ENCODE measurements around the gene TTC39A. TPM values are rescaled to one million over a fixed set of nuclear protein-coding genes. Genes with fewer than 3 reads are reported as not detected.

Gene TTC39A
- total RNA-seq, 3 donors from 2014 or later (not counting 1 experiment from before 2014, with no cell fraction given): 0.38 TPM; not detected in 2

- no peaks in the 10 kb centered on the region for H3K9me3 Mint-ChIP-seq
- Histone ChIP-seq H3K27me3 (ENCODE audit: control insufficient read depth, insufficient read depth, low read length) (no peaks in the 10 kb centered on the region), H3K9me3 (ENCODE audit: control insufficient read depth, insufficient read depth, low read length) (no peaks in the 10 kb centered on the region), H3K4me3 (ENCODE audit: low read length) (no peak overlapping the region), H3K27ac (ENCODE audit: low read length) (no peak overlapping the region), H3K4me1 (ENCODE audit: control insufficient read depth, insufficient read depth, low read length) (no peaks in the 10 kb centered on the region), H3K36me3 (ENCODE audit: control insufficient read depth, insufficient read depth, low read length) (no peaks in the 10 kb centered on the region)
- no peak for TF ChIP-seq CTCF (IDR thresholded peaks at IDR 0.05)
- H3K4me3 Mint-ChIP-seq: no peak overlapping the region
- H3K4me1 Mint-ChIP-seq: no peaks in the 10 kb centered on the region
- intact Hi-C loops (cut with micrococcal nuclease): no loop called here
- H3K36me3 Mint-ChIP-seq: no peaks in the 10 kb centered on the region
- peaks cover 3 to 7% of the 10 kb centered on the region in 2 donors for H3K27me3 Mint-ChIP-seq (ENCODE audit: low read depth in 2 of 2)
- H3K27ac Mint-ChIP-seq: no peak overlapping the region
- WGBS (ENCODE audit: insufficient coverage): 90% methylated on average over 4 of the region's 4 CpGs
- DNase-seq: no peak
- no peak for ATAC-seq
Measured at GRCh38 chr1:51336711-51337110, 6.3 kb upstream of the TTC39A start.

- Mint-ChIP-seq H3K27ac (no peak overlapping the region), H3K27me3 (ENCODE audit: low read depth in 2 of 2) (peaks cover 7 to 11% of the 10 kb centered on the region in 2 donors), H3K9me3 (no peaks in the 10 kb centered on the region), H3K36me3 (no peaks in the 10 kb centered on the region), H3K4me1 (peaks cover 0 to 5% of the 10 kb centered on the region in 2 donors), H3K4me3 (no peak overlapping the region)
- Histone ChIP-seq H3K27ac (ENCODE audit: low read length) (no peak overlapping the region), H3K4me1 (ENCODE audit: control insufficient read depth, insufficient read depth, low read length) (peaks cover under 1% of the 10 kb centered on the region), H3K36me3 (ENCODE audit: control insufficient read depth, insufficient read depth, low read length) (no peaks in the 10 kb centered on the region), H3K9me3 (ENCODE audit: control insufficient read depth, insufficient read depth, low read length) (no peaks in the 10 kb centered on the region), H3K27me3 (ENCODE audit: control insufficient read depth, insufficient read depth, low read length) (peaks cover 5% of the 10 kb centered on the region), H3K4me3 (ENCODE audit: low read length) (no peak overlapping the region)
- ATAC-seq: no peak
- intact Hi-C loops (cut with micrococcal nuclease): no loop called here
- DNase-seq: no peak
- no peak for TF ChIP-seq CTCF (IDR thresholded peaks at IDR 0.05)
- 93% methylated on average over 2 of the region's 3 CpGs for WGBS (ENCODE audit: insufficient coverage)
Measured at GRCh38 chr1:51336004-51336403, 5.6 kb upstream of the TTC39A start.

- Mint-ChIP-seq H3K4me3 (peak overlapping the region; percentile 80), H3K9me3 (no peaks in the 10 kb centered on the region), H3K27me3 (ENCODE audit: low read depth in 2 of 2) (peaks cover 22 to 24% of the 10 kb centered on the region in 2 donors), H3K36me3 (no peaks in the 10 kb centered on the region), H3K27ac (no peak overlapping the region), H3K4me1 (peaks cover 0 to 10% of the 10 kb centered on the region in 2 donors)
- no peak for DNase-seq
- no peak for TF ChIP-seq CTCF (IDR thresholded peaks at IDR 0.05)
- intact Hi-C loops (cut with micrococcal nuclease): no loop called here
- H3K4me1 ChIP-seq (ENCODE audit: control insufficient read depth, insufficient read depth, low read length): peaks cover 10% of the 10 kb centered on the region
- H3K27ac ChIP-seq (ENCODE audit: low read length): no peak overlapping the region
- no peaks in the 10 kb centered on the region for H3K9me3 ChIP-seq (ENCODE audit: control insufficient read depth, insufficient read depth, low read length)
- peaks cover 14% of the 10 kb centered on the region for H3K27me3 ChIP-seq (ENCODE audit: control insufficient read depth, insufficient read depth, low read length)
- no peak overlapping the region for H3K4me3 ChIP-seq (ENCODE audit: low read length)
- 57% methylated on average over 7 of the region's 7 CpGs for WGBS (ENCODE audit: insufficient coverage)
- ATAC-seq: peak in 2 of 3 donors; percentile 25 to 55
- H3K36me3 ChIP-seq (ENCODE audit: control insufficient read depth, insufficient read depth, low read length): no peaks in the 10 kb centered on the region
Measured at GRCh38 chr1:51331206-51332100, 1.1 kb upstream of the TTC39A start.
